ENCODE measurements around the gene ESPL1.
"Not testable (repeated sequence)": the region's sequence is repeated elsewhere in the genome, so short reads cannot be mapped to it uniquely, and the experiment has no call there.

The ESPL1 gene

DNA sequence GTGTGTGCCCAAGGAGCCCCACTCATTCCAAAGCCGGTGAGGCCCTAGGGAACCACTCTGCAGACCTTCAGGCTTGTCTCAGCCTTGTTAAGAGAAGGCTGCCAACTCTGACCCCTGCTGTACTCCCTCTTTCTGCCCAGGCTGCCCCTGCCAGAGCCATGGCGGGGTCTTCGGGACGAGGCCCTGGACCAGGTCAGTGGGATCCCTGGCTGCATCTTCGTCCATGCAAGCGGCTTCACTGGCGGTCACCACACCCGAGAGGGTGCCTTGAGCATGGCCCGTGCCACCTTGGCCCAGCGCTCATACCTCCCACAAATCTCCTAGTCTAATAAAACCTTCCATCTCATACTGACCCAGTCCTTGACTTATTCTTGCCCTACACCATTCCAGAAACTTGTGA lies 38.7 kb downstream of the ESPL1 start:
- DNase-seq: no peak

DNA sequence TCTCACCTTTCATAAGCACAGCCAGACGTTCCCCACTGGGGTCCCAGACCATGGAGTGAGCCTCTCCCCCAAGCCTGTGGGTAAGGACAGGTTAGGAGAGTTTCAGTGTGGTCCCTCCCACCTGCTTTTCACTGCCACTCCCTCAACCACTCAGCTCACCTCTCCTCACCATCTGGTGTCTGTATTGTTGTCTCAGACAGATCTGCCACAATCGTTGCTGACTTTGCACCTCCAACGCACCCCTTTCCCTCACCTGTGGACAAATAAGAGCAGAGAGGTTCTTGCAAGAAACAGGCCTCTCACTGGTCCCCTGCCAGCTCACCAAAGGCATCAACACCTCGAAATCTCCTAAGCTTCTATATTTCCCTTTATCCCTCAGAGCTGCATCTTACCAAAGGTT lies 40.2 kb downstream of the ESPL1 start:
- no peak for DNase-seq

DNA sequence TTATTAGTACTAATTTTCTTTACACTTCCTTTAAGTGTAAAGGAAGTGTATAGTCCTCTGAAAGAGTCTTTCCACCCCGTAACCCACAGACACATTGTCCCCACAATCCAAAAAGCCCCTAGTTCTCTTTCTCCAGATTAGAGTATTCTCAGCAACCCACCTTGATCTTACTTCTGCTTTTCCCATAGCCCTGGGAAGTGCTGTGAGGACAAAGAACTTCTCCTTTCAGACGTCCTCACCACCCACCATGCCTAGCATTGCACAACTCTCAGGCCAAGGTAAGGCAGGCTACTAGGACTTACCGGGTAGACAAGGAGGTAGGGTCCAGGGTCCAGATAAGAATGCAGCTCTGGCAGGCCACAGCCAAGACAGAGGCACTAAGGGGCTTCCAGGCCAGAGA lies 45.9 kb downstream of the ESPL1 start:
- DNase-seq: no peak

DNA sequence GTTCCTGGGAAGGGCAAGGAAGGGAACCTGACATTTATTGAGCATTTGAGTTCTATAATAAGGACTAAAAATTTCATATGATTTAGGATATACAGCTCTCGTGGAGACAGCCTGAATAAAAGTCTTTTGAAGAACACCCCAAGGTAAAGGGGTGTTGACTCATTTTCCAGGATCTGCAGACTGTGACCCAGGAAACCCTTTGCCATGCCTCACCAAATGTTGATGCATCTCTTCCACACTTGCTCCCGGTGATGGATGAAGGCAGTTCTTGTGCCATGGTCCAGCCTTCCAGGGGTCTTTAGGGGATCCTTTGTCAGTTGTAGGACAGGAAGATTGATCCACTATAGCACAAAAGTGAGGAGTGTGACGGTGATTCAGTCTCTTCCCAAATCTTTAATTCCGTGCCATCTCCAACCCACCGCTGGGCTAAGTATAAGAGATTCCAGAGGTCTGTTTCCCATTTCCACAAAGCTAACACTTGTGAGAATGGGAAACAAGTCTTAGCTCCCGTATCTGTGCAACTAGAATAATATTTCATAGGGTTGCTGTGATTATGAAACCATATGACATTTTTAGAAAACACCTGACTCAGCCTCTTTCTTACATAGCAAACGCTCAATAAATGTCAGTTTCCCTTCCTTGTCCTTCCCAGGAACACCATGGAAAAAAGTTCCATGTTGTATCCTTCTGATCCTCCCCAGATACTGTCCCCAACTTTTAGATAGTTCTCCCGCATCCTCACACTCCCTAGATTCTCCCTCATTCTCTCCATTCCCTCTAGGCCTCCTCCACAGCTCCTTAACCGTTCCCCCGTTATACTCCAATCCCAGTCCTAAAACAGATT lies 52.5 kb downstream of the ESPL1 start:
- no peak for DNase-seq

DNA sequence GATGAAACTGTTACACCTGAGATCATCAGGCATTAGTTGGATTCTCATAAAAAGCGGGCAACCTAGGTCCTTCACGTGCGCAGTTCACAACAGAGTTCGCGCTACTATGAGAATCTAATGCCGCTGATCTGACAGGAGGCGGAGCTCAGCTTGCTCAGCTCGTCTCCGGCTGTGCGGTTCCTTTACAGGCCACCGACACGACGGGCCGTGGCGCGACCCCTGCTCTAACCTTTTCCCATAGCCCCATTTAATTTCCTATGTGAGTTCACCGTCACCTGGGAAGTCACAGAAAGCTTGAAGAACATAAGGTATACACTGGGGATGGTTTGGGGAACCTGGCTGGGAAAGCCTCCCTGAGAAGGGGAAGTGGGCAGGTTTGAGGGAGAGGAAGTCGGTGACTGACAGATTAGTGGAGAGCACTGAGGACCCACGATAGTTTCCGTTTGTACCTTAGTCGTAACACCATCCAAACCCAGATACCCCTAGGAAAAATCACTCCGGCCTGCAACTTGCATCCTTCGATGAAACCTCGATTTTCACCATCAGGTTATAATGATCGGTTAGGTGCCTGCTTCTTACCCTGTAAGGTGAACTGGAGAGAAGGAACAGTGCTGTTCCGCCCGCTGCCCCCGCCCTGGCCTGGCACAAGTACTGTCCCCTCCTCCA lies 56.1 kb downstream of the ESPL1 start:
- DNase-seq: no peak

DNA sequence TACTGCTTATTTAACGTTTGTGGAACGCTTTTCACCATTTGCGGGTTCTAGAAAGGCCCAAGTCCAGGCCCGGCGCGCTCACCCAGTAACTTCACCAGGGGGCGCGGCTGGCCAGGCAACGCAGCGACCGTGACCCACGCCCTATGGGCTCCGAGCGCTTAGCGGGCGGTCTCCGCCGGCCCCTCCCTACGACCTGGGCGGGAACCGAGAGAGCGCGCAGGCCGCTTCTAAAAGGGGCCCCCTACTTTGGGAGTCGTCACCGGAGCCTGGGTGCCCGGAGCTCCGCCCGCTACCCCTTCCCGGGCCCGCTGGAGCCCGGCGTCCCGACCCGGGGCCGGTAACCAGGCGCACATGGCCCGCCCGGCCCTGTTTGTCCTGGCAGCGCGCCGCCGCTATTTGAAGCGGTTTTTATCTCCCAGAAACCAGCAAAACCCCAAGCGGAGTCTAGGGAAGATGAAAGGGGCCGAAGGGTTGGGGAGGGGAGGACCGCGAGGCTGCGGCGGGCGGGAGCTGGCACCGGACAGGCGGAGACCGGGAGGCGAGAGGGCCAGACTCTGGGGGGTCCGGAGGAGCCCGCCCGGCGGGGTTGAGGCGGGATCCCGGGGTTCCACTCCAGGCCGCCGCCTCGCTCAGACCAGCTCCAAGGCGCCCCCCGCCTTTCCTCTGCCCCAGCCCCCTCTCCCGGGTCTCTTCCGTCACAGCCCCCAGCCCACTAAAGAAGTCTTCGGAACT lies 56.8 kb downstream of the ESPL1 start:
- DNase-seq: peak; percentile 66

DNA sequence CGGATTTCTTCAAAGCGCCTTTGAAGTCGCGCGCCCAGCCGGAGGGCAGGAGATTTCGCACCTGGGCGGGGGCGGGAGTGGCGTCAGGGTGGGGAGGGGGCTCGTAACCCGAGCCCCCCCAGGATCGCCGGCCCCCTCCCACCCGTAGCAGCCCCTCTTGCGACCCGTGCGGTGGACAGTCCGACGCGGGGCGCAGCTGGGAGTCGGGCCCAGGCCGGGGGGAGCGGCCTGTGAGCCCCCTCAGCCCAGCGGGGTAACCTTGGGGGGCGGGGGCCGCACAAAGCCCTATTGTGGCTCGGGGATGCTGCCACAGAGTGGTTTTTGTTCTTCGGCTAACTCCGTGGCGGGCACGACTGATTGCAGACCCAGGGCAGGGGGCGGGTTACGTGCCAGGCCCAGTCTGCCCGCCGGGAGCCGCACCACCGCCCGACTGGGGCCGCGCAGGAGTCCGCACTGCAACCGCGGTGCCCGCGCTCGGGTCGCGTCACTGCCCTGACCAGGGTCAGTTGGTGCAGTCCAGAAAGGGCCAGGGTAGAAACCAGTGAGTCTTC lies 57.5 kb downstream of the ESPL1 start:
- no peak for DNase-seq

DNA sequence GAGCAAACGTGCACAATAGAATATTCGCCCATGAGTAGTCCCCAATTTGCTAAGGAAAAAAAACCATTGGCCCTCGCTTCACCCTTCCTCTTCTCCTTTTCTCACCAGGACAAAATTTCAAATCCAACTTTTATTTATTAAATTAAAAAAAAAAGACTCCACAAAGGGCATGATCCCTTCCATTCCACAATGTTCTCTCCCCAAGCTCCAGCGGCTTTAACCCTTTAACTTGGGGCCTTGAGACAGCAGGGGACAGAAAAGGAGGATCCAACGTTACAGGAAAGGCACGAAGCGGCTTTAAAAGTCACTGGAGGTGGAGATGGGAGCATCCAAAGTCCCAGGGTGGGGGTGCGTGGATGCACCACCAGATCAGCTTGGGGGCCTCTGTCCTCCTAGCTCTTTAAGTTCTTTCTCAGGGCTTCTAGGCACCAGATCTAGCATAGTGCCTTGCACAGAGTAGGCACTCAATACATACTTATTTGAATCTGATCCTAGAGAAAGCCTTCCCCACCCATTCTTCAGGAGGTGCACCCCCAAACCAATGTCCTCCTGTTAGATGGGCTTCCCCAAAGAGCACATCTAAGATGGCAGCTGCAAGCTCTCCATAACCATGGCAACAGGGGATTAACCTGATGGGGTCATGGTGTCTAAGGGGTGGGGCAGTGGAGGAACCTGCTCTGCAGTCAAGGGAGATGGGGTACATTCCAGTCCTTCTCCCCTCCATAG lies 58.5 kb downstream of the ESPL1 start:
- DNase-seq: no peak

DNA sequence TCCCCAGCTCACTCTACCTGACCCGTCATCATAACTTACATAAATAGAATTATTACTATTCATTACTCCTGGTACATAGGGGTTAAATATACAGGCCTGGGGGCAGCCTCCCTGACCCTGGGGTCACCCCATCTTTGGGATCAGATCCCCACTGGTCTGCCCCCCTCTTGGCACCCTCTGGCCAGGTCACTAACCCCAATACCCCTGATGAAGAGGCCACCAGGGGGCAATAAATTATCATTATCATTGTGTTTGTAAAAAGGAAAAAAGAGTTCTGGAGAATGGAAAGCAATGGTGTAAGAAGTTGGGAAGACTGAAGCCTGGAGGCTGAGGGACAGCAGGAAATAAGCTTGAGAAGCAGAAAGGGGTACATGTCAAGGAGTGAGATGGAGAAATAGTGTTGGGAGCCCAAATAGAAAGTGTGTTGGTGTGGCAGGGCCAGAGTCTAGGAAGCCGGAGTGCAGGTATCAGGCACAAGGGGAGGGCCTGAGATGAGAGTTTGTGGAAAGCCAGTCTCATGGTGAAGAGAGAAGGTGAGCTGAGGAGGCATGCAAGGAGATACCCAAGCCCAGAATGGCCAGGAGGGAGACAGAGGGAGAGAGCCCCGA lies 59.4 kb downstream of the ESPL1 start:
- no peak for DNase-seq

DNA sequence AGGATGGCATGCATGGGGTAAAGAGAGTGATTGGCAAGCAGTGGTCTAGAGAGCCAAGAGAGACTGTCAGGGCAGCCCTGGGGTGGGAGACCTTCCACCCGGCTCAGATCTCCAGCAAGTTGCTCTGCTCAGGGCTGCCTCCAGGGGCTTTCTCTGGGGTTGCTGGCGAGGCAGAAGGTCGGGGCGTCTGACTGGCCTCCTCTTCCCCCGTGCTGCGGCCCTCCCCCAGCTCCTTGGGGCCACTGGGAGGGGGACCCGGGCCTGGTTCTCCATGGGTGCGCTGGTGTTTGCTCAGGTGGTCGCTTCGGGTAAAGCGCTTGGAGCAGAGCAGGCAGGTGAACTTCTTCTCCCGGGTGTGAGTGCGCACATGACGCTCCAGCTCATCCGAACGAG lies 59.9 kb downstream of the ESPL1 start:
- no peak for DNase-seq

DNA sequence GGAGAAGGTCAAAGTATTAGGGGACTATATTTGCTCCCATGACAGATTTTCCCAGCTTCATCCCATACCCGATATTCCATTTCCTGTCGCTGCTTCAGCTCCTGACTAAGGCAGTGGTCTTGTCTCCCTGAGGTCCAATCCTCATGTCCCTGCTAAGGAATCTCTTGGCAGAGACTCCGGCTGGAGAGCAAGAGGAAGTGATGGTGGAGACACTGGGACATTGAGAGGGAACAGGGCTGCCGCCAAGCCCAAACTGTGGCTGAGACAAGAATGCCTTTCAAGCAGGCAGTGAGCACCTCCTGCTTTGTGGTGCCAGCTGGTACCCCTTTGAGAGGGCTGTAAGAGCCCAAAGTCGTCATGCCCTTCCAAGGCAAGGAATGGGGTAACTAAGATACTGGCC lies 62.6 kb downstream of the ESPL1 start:
- no peak for DNase-seq

DNA sequence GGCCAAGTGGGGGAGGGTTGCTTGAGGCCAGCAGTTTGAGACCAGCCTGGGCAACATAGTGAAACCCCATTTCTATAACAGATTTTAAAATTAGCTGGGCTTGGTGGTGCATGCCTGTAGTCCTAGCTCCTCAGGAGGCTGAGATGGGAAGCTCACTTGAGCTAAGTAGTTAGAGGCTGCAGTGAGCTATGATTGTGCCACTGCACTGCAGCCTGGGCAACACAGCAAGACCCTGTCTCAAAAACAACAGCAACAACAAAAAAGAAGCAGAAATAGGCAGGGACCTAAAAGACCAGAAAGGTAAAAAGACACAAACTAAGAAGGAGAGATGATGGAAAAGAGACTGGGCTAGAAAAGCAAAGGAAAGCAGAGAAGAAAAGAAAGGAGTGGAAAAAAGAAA lies 64.2 kb downstream of the ESPL1 start:
- DNase-seq: not testable (repeated sequence)

DNA sequence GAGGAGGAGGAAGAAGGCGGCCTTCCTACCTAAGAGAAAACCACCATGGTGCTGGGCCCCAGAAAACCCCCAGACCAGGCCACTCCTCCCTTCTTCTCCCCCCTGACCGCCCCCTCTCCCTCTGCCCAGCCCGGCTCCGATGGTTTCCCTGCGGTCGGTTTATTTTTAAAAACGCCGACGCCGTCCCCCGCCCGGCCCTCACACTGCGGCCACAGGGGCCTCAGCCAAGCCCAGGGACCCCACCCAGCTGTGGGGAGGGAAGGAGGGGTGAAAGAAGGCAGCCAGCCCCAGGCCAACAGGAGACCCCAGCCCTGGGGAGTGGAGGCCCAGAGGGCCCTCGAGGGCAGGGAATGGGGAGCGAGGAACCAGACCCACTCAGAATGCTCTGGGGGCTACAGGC lies 64.6 kb downstream of the ESPL1 start:
- DNase-seq: no peak

DNA sequence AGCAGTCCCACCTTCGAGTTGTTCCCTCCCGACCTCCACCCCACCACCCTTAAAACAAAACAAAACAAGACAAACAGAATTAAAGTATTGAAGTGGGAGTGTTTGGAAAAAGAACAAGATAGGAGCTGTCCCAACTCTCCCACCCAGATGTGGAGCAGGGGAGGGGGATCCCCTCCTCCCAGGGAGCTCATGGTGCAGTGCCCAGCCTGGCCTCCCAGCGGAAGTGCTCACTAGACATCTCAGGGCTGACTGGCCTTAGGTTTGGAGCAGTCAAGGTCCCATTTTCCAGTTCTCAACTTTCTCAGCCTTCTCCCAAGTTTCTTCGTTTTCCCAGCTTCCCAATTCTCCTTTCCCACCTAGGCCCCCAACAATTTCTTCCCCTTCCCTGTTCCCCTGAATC lies 65.2 kb downstream of the ESPL1 start:
- no peak for DNase-seq

DNA sequence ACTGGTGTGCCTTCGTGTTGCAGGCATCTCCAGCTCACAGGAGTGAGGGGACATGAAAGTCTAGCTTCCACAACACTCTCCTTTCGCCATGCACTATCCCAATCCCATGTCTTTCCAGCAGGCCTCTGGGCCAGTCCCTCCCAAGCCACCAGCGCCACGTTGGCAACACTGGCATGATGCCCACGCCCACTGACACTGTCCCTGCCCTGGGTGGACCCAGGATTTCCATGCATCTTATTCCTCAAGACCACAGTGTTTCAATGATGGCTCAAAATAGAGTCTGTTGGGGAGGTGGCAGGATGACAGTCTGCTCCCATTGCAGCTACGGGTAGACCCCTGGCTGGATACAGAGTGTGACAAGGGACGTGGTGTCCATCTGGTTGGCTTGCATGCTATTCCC lies 65.7 kb downstream of the ESPL1 start:
- DNase-seq: no peak

DNA sequence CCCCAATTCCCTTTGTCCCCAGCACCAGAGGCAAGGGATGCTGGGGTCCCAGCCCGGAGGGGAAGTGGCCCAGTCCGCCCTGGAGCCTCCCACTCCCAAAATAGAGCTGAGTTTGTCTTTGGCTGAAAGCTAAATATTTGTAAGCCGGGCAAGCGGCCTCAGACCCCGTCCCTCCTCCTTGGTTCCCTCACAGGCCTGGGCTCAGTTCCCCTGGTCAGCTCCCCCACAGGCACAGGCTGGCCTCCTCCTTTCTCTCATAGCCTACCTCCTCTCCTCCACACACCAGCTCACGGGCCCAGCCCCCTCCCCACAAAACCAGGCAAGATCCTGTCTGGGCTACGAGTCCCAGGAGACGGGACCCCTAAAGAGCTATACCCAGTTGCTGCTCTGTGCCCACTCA lies 66.7 kb downstream of the ESPL1 start:
- DNase-seq: no peak

DNA sequence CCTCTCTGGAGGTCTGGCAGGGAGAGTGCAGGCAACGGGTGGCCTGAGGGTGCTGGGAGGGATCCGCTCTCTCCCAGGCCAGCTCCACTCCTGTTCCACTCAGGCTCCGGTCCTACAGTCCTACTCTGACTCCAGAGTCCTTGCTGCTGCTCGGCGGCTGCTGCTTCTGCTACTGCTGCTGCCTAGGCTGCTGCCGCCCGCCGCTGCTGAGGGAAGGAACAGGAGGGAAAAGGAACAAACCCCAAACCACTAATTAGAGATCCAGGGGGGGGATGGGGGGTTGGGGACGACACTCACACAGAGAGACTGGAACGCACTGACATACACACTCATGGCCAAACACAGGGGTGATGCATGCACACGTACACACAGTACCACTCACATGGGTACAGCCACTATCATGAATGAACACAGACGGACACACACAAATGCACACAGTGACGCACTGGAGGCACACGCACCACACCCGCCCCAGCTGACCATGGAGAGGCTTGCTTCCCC lies 68.1 kb downstream of the ESPL1 start, which contains the start of gene SP7:
Gene SP7, minus strand, starts transcription at position 174 of the 501 bp plus-strand sequence. CDS start 708 bp downstream, outside the sequence.
- DNase-seq: no peak

DNA sequence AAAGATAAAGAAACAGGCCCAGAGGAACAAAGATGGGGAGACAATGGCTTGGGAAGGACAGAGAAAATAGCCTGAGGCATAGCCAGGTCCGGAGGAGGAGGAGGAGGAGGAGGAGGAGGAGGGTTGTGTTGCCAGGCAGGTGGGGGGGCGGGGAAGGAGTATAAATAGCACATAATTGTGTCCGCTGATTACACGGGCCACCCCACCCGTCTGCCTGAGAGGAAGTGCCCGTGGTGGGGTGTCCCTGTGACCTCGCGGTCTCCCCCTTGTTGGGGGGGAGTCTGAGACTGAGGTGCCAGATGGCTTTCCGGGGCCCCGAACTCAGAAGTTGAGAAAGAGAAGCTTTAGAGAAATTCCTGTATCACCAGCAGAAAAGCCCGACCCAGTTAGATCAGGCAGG lies 69.9 kb downstream of the ESPL1 start:
- DNase-seq: no peak

DNA sequence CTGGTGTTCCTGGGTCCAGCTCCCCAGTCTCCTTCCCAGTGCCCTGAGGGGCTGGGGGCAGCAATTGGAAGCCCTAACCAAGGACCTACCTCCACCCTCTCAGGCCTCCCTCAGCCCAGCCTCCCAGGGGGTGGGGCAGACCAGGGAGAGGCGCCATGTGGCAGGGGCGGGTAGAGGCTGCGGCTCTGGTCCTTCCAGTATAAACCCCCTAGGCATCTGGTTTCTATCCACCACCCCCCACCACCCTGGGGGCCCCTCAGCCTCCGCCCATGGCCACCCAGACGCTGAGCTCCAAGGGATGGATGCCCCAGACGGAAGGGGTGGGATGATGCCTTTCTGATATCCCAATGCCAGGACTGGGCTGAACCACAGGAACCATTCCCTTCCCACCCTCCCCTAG lies 70.8 kb downstream of the ESPL1 start:
- DNase-seq: no peak

DNA sequence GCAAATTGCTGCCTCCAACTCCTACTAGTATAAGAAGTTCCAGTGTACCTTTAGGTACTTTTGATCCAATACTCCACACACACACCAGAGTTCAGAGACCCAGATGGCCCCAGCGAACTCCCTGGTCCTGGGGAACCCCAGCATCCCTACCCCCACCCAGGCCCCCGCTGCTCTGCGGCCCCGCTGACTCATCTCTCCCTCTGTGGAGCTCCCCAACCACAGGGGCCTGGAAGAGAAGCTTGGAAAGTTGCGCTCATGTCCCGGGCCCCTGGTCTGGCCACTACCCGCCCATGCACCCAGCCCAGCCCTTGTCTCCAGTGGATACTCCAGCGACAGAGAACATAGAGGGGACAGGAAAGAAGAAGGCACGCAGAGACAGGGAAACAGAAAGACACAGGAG lies 72.3 kb downstream of the ESPL1 start:
- DNase-seq: no peak
